ENCODE results near the gene ONECUT2. TPM values are rescaled to one million over a fixed set of nuclear protein-coding genes. Genes with fewer than 3 reads are reported as not detected.

Gene ONECUT2
- total and polyA plus RNA-seq, 2 donors (not counting 1 experiment from before 2014, with no cell fraction given), result not detected

DNA sequence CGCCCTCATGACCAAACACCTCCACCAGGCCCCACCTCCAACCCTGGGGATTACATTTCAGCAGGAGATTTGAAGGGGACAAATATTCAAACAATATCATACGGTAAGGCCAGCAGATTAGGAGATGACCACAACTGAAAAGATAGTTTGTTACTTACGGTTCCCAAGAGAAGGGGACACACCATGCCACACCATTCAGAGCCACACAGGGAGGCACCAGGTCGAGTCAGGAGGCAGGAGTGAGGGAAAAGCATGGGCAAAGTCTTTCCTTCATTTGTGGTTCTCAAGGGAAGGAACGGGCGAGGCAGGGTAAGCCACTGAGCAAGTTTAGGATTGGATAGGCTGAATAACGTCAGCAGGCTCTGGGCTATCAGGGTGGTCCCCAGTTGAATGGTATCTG lies 94.0 kb downstream of the ONECUT2 start:
- H3K4me3 ChIP-seq (ENCODE audit: control extremely low read depth in 1 of 5, extremely low read depth in 1 of 5, insufficient read depth in 1 of 5, low read depth in 2 of 5, low read length in 4 of 5), result no peak overlapping the region
- H4K20me1 ChIP-seq (ENCODE audit: control insufficient read depth, insufficient read depth, low read length, poor library complexity, severe bottlenecking), result no peaks in the 10 kb centered on the region
- no peaks in the 10 kb centered on the region for H3K79me2 ChIP-seq (ENCODE audit: control insufficient read depth, insufficient read depth, low read length)
- no peak overlapping the region for H3K27ac Mint-ChIP-seq
- CTCF ChIA-PET, result no interaction called here
- TF ChIP-seq, protein P1, sequence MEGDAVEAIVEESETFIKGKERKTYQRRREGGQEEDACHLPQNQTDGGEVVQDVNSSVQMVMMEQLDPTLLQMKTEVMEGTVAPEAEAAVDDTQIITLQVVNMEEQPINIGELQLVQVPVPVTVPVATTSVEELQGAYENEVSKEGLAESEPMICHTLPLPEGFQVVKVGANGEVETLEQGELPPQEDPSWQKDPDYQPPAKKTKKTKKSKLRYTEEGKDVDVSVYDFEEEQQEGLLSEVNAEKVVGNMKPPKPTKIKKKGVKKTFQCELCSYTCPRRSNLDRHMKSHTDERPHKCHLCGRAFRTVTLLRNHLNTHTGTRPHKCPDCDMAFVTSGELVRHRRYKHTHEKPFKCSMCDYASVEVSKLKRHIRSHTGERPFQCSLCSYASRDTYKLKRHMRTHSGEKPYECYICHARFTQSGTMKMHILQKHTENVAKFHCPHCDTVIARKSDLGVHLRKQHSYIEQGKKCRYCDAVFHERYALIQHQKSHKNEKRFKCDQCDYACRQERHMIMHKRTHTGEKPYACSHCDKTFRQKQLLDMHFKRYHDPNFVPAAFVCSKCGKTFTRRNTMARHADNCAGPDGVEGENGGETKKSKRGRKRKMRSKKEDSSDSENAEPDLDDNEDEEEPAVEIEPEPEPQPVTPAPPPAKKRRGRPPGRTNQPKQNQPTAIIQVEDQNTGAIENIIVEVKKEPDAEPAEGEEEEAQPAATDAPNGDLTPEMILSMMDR (IDR thresholded peaks at IDR 0.05), result no peak
- TF ChIP-seq EZH2 (IDR thresholded peaks at IDR 0.05; ENCODE audit: borderline replicate concordance, insufficient read depth, low read depth, low read length, poor library complexity, severe bottlenecking), result no peak
- H3K9me3 ChIP-seq (ENCODE audit: control extremely low read depth in 1 of 3, control insufficient read depth in 2 of 3, insufficient read depth in 1 of 3, low read length in 2 of 3), result no peaks in the 10 kb centered on the region
- no peaks in the 10 kb centered on the region for H3K36me3 ChIP-seq (replicated peaks in 1 of 2; ENCODE audit: control extremely low read depth in 1 of 2, control insufficient read depth in 1 of 2, extremely low read depth in 1 of 2, insufficient read depth in 2 of 2, low read length in 1 of 2)
- H3K9ac ChIP-seq (ENCODE audit: low read length), result no peak overlapping the region
- H3K4me2 ChIP-seq (replicated peaks; ENCODE audit: low read depth, low read length, poor library complexity, severe bottlenecking), result no peak overlapping the region
- no peaks in the 10 kb centered on the region for H3K4me1 Mint-ChIP-seq
- H3K27me3 Mint-ChIP-seq, result peaks cover 4% of the 10 kb centered on the region
- ATAC-seq (ENCODE audit: low read depth) (no peak), DNase-seq (no peak)
- H3K4me1 ChIP-seq (ENCODE audit: control insufficient read depth in 2 of 2, insufficient read depth in 2 of 2, low read length in 2 of 2), result no peaks in the 10 kb centered on the region
- H2AFZ ChIP-seq (ENCODE audit: insufficient read depth, low read depth, low read length, poor library complexity, severe bottlenecking), result no peak overlapping the region
- H3K4me3 Mint-ChIP-seq, result no peak overlapping the region
- 85% methylated on average over 6 of the region's 7 CpGs for WGBS (ENCODE audit: insufficient coverage)
- POLR2A ChIA-PET, result no interaction called here
- H3K9me3 Mint-ChIP-seq (ENCODE audit: insufficient read depth), result no peaks in the 10 kb centered on the region
- intact Hi-C loops (cut with micrococcal nuclease), result no loop called here
- no peak overlapping the region for H3K27ac ChIP-seq (ENCODE audit: low read length in 2 of 2)
- H3K27me3 ChIP-seq (replicated peaks in 1 of 4; ENCODE audit: control extremely low read depth in 1 of 4, control insufficient read depth in 3 of 4, insufficient read depth in 4 of 4, low read length in 3 of 4), result peaks cover 0 to 4% (median 0%) of the 10 kb centered on the region in 4 experiments

DNA sequence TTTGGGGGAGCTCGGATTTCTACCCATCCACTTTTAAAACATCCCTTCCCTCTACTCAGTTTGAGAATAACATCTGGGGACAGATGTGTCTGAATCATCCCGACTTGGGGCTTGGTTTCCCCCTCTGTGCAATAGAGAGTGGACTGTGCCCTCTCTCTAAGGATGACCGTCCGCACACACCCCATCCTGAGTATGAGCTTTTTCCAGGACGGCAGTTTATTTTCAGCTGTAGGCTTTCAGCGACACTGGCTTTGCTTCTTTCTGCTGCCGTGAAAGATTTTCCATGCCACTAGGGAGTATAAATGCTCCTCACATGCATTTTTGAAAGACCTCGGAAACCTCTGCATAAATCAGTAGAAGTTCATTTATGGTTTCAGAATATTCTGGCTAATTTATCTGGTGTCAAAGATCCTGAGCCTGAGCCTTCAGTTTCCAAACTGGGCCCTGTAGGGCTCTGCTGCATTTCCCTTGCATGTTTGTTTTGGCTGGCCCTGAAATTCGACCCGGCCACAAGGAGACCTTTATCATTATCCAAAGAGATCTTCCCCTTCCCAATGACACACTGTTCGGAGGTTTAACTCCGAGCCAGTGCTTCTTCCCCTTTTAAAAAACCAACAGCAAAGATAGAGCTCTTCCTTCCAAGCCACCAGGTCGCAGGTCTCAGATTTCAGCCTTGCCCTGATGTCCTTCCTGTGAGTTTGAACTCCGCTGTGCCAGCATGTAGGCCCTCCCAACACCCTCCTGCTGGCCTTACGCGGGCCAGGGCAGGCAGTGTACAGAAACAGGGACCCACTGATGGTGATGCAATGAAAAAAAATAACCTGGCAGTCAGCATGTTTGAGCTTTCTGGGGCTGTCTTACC lies 98.1 kb downstream of the ONECUT2 start:
- H3K9me3 Mint-ChIP-seq (ENCODE audit: insufficient read depth), result no peaks in the 10 kb centered on the region
- Histone ChIP-seq H3K9ac (ENCODE audit: low read length) (no peak overlapping the region), H3K27ac (ENCODE audit: low read length in 2 of 2) (no peak overlapping the region), H3K4me3 (ENCODE audit: control extremely low read depth in 1 of 5, extremely low read depth in 1 of 5, insufficient read depth in 1 of 5, low read depth in 2 of 5, low read length in 4 of 5) (no peak overlapping the region), H3K27me3 (replicated peaks in 1 of 4; ENCODE audit: control extremely low read depth in 1 of 4, control insufficient read depth in 3 of 4, insufficient read depth in 4 of 4, low read length in 3 of 4) (peaks cover 0 to 4% (median 0%) of the 10 kb centered on the region in 4 experiments), H4K20me1 (ENCODE audit: control insufficient read depth, insufficient read depth, low read length, poor library complexity, severe bottlenecking) (no peaks in the 10 kb centered on the region), H2AFZ (ENCODE audit: insufficient read depth, low read depth, low read length, poor library complexity, severe bottlenecking) (no peak overlapping the region), H3K9me3 (ENCODE audit: control extremely low read depth in 1 of 3, control insufficient read depth in 2 of 3, insufficient read depth in 1 of 3, low read length in 2 of 3) (no peaks in the 10 kb centered on the region), H3K36me3 (replicated peaks in 1 of 2; ENCODE audit: control extremely low read depth in 1 of 2, control insufficient read depth in 1 of 2, extremely low read depth in 1 of 2, insufficient read depth in 2 of 2, low read length in 1 of 2) (no peaks in the 10 kb centered on the region), H3K4me2 (replicated peaks; ENCODE audit: low read depth, low read length, poor library complexity, severe bottlenecking) (no peak overlapping the region), H3K79me2 (ENCODE audit: control insufficient read depth, insufficient read depth, low read length) (no peaks in the 10 kb centered on the region), H3K4me1 (ENCODE audit: control insufficient read depth in 2 of 2, insufficient read depth in 2 of 2, low read length in 2 of 2) (no peaks in the 10 kb centered on the region)
- H3K4me3 Mint-ChIP-seq, result no peak overlapping the region
- H3K4me1 Mint-ChIP-seq, result no peaks in the 10 kb centered on the region
- intact Hi-C loops (cut with micrococcal nuclease), result no loop called here
- POLR2A ChIA-PET, result no interaction called here
- TF ChIP-seq, protein P1 (IDR thresholded peaks at IDR 0.05), result no peak
- TF ChIP-seq EZH2 (IDR thresholded peaks at IDR 0.05; ENCODE audit: borderline replicate concordance, insufficient read depth, low read depth, low read length, poor library complexity, severe bottlenecking), result no peak
- WGBS (ENCODE audit: insufficient coverage), result 83% methylated on average over 13 of the region's 16 CpGs
- CTCF ChIA-PET, result interaction anchor here (1.4 kb wide), 1 partner anchor 13 kb away, joined by 3 read pairs; no protein-coding TSS in a partner anchor
- DNase-seq, result no peak
- ATAC-seq (ENCODE audit: low read depth), result no peak
- H3K27me3 Mint-ChIP-seq, result peaks cover 4% of the 10 kb centered on the region
- no peak overlapping the region for H3K27ac Mint-ChIP-seq

Data from B cell (primary cell).